Transverse colon (tissue), 4 donors: ENCODE measurements around the gene DMXL1. TPM values are rescaled to one million over a fixed set of nuclear protein-coding genes. Genes with fewer than 3 reads are reported as not detected.

Experiments
- DNase-seq: peaks from one replicate; pipeline ENCODE4 v3.0.0-alpha.2; 2019
- H3K27ac ChIP-seq, 4 donors: fragments of 200-600 bp; sonication (generic); 2 replicates each; pipeline ENCODE4 v1.5.1; 2016 to 2018; ENCODE audit warnings: inconsistent platforms in 4 of 4
- H3K27me3 ChIP-seq: fragments of 200-600 bp; sonication (generic); 2 replicates; pipeline ENCODE4 v1.5.1; 2017; ENCODE audit warnings: inconsistent platforms
- H3K36me3 ChIP-seq, 4 donors: fragments of 200-600 bp; sonication (generic); 2 replicates each; pipeline ENCODE4 v1.5.1; 2017 to 2019; ENCODE audit warnings: inconsistent platforms in 4 of 4
- H3K4me1 ChIP-seq, 4 donors: fragments of 200-600 bp; sonication (generic); 2 replicates each; pipeline ENCODE4 v1.5.1; 2017 to 2020; ENCODE audit warnings: inconsistent platforms in 4 of 4
- H3K4me3 ChIP-seq, 4 donors: fragments of 200-600 bp; sonication (generic); 1 replicate in 1 of 4; 2 replicates in 3 of 4; pipeline versions ENCODE4 v1.5.1 to v1.6.1; 2017 to 2019; ENCODE audit warnings: inconsistent platforms in 4 of 4
- H3K9me3 ChIP-seq, 2 donors: fragments of 200-600 bp; sonication (generic); 2 replicates each; pipeline ENCODE4 v1.5.1; 2017 to 2019; ENCODE audit warnings: inconsistent platforms in 2 of 2
- EP300 ChIP-seq: sonication (generic); formaldehyde crosslinking; IDR thresholded peaks from one replicate; pipeline ENCODE4 v1.6.1; 2017; ENCODE audit warnings: antibody characterized with exemption, low read depth
- POLR2A ChIP-seq: fragments of 450-650 bp; IDR thresholded peaks from one replicate; pipeline ENCODE4 v1.6.1; 2016; ENCODE audit warnings: antibody characterized with exemption, mild to moderate bottlenecking, moderate library complexity
- POLR2AphosphoS5 ChIP-seq, 3 donors: sonication (generic); formaldehyde crosslinking; IDR thresholded peaks; one replicate each; pipeline ENCODE4 v1.6.1; 2016; ENCODE audit warnings: antibody characterized with exemption in 3 of 3
- WGBS, 2 donors: methylation state at CpG; one replicate each; pipeline ENCODE4 v1.1.5; 2018; ENCODE audit warnings: low coverage in 1 of 2; 5-methylcytosine and 5-hydroxymethylcytosine counted together
- in situ Hi-C, 4 donors: fragments of 200-750 bp; cut with MboI; loops; one replicate each; pipeline versions ENCODE4 v1.15.0 to v1.15.1; 2017; ENCODE audit warnings: low sequenced_read_pairs in 3 of 4, low pct_ligation_motif_present in 1 of 4, low pct_unique_long_range_greater_than_20kb in 1 of 4
- intact Hi-C: fragments of 100-400 bp; cut with DNase I; formaldehyde crosslinking; loops from one replicate; pipeline ENCODE4 v1.15.1; 2023; ENCODE audit warnings: low total_unique reads
- total RNA-seq, 4 donors: library from RNA; depleted of rRNA; stranded (reverse); fragments of >200 nt; gene quantifications; one replicate each; pipeline ENCODE4 v1.1.0, GENCODE V29; 2016
- TF ChIP-seq, protein P1 (sequence below), 5 experiments: fragments of 200-600 bp in 3 of 5; fragments of 450-650 bp in 2 of 5; sonication (generic) in 3 of 5; IDR thresholded peaks; 1 replicate in 2 of 5; 2 replicates in 3 of 5; pipeline ENCODE4 v1.5.1; 2016 to 2017; ENCODE audit warnings: antibody characterized with exemption in 5 of 5, inconsistent platforms in 3 of 5, mild to moderate bottlenecking in 2 of 5, moderate library complexity in 1 of 5

The DMXL1 gene
- total RNA-seq, 4 donors from 2014 or later, result 44.6 to 84.8 (median 58.2) TPM

DNA sequence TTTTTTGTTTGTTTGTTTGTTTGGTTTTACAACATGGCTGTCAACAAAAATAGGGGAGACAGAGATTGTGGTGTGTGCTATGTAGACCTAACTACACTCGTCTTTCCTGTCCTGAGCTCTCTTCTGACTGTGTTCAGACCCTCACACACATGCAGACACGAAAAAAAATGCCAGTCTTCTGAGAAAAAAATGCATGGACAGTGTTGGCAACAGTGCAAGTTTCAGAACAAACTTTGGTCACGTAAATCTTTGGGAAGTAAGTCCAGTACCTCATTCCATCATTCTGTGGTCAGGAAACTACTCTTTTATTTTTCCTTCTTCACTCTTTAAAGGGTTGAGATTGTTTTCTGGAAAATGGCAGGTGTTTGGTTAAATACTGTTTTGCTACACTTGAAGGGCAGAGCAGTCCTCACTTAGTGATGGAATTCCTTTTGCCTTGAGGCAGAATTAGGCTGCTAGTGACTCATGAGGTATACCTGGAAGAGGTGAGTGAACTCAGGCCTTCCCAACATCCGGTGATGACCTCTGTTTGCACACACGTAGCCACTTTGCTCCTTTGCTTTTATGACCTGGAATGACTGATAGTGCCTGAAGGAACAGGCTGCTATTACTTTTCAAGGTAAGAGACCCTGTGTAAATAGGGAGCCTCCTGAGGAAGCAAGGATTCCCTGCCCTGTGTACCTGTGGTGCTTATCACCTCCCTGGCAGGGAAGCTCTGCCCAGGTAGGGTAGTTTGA, 203.3 kb downstream of the DMXL1 start:
- intact Hi-C loops (loop anchor here (10.0 kb wide), 2 partner anchors 51 to 141 kb away; no protein-coding TSS in a partner anchor), in situ Hi-C loops (loop anchor here in 2 of 4 donors (25.0 kb wide), 2 partner anchors 138 to 287 kb away; partner anchors contain the start of gene DTWD2 (in 1 of the 2))
- no peak overlapping the region for H3K4me3 ChIP-seq
- 49 to 88% methylated on average over 3 to 5 of the region's 5 CpGs for WGBS, 2 donors
- DNase-seq, result peak; percentile 42
- H3K27ac ChIP-seq, result peak overlapping the region; percentile 49 to 75 (median 61)
- H3K9me3 ChIP-seq, result no peaks in the 10 kb centered on the region
- TF ChIP-seq POLR2AphosphoS5 (IDR thresholded peaks at IDR 0.05) (peak in 1 of 3 donors; percentile 8), POLR2A (no peak)
- H3K4me1 ChIP-seq, result peaks cover 6 to 37% (median 25%) of the 10 kb centered on the region in 4 donors
- no peaks in the 10 kb centered on the region for H3K36me3 ChIP-seq
- no peaks in the 10 kb centered on the region for H3K27me3 ChIP-seq

GRCh38 chr5:119274767-119275130, 203.9 kb downstream of the DMXL1 start:
- TF ChIP-seq, protein P1, sequence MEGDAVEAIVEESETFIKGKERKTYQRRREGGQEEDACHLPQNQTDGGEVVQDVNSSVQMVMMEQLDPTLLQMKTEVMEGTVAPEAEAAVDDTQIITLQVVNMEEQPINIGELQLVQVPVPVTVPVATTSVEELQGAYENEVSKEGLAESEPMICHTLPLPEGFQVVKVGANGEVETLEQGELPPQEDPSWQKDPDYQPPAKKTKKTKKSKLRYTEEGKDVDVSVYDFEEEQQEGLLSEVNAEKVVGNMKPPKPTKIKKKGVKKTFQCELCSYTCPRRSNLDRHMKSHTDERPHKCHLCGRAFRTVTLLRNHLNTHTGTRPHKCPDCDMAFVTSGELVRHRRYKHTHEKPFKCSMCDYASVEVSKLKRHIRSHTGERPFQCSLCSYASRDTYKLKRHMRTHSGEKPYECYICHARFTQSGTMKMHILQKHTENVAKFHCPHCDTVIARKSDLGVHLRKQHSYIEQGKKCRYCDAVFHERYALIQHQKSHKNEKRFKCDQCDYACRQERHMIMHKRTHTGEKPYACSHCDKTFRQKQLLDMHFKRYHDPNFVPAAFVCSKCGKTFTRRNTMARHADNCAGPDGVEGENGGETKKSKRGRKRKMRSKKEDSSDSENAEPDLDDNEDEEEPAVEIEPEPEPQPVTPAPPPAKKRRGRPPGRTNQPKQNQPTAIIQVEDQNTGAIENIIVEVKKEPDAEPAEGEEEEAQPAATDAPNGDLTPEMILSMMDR (IDR thresholded peaks at IDR 0.05), result no peak
- TF ChIP-seq POLR2AphosphoS5 (IDR thresholded peaks at IDR 0.05) (no peak), POLR2A (no peak), EP300 (no peak)
- Histone ChIP-seq H3K27ac (peak overlapping the region; percentile 49 to 75 (median 61)), H3K4me1 (peaks cover 4 to 33% (median 23%) of the 10 kb centered on the region in 4 donors), H3K9me3 (no peaks in the 10 kb centered on the region), H3K27me3 (no peaks in the 10 kb centered on the region), H3K4me3 (no peak overlapping the region), H3K36me3 (no peaks in the 10 kb centered on the region)
- intact Hi-C loops (loop anchor here (10.0 kb wide), 2 partner anchors 50 to 140 kb away; no protein-coding TSS in a partner anchor), in situ Hi-C loops (loop anchor here in 2 of 4 donors (25.0 kb wide), 2 partner anchors 138 to 287 kb away; partner anchors contain the start of gene DTWD2 (in 1 of the 2))
- DNase-seq, result no peak

DNA sequence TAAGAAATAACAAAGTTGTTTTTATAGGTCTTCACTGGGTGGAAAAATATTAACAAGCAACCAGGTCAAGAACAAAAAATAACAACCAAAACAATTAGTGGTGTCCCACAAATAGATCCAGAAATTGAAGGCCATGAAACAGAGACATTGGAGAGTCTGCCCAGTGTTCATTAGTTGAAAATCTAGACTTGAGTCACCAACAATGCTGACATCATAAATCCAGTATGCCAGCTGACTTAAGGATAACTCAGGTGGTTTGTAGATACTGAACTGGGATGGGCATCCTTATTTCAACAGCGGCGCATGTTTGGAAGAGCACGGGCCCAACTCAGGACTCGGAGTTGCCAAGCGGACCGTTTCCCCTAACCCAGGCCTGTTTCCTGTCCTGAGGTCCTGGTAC, 204.3 kb downstream of the DMXL1 start:
- Histone ChIP-seq H3K36me3 (no peaks in the 10 kb centered on the region), H3K4me1 (peaks cover 3 to 32% (median 21%) of the 10 kb centered on the region in 4 donors), H3K27ac (peak overlapping the region; percentile 49 to 75 (median 61)), H3K27me3 (no peaks in the 10 kb centered on the region), H3K9me3 (no peaks in the 10 kb centered on the region), H3K4me3 (no peak overlapping the region)
- no peak for TF ChIP-seq EP300
- DNase-seq, result no peak
- 74 to 89% methylated on average over 3 to 6 of the region's 6 CpGs for WGBS, 2 donors
- in situ Hi-C loops, result no loop called here
- intact Hi-C loops, result loop anchor here (10.0 kb wide), 2 partner anchors 50 to 140 kb away; no protein-coding TSS in a partner anchor

DNA sequence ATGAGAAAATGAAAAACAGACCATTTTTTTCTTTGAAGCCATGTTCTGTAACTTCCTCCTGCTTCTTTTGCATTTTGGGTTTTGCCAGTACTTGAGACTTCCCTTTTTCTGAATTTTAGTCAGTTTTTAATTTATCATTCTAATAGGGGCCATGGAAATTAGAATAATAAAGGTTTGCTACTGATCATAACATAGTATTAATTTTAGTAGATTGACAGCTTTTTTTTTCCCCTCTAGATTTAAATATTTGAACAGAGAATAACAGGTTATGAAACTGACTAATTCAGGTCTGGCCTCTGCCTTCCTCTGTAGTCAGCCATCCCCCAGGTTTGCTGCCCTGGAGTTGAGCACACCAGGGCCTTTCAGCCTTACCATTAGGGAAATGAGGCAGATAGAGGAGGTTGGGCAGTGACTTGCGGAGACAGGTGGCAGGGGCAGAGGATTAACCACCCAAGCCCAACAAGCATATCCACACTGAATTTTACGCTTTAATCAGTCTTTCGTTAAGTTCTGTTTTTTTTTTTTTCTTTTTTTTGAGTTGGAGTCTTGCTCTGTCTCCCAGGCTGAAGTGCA, 204.8 kb downstream of the DMXL1 start:
- intact Hi-C loops, result loop anchor here (10.0 kb wide), 2 partner anchors 49 to 139 kb away; no protein-coding TSS in a partner anchor
- H3K27ac ChIP-seq, result peak overlapping the region; percentile 49 to 75 (median 61)
- in situ Hi-C loops, result no loop called here
- TF ChIP-seq, protein P1 (IDR thresholded peaks at IDR 0.05), result no peak
- no peak for TF ChIP-seq POLR2A
- no peak for TF ChIP-seq POLR2AphosphoS5 (IDR thresholded peaks at IDR 0.05)
- TF ChIP-seq EP300, result no peak
- no peaks in the 10 kb centered on the region for H3K27me3 ChIP-seq
- DNase-seq, result peak; percentile 49
- H3K9me3 ChIP-seq, result no peaks in the 10 kb centered on the region
- H3K4me1 ChIP-seq, result peaks cover 3 to 32% (median 20%) of the 10 kb centered on the region in 4 donors
- no peak overlapping the region for H3K4me3 ChIP-seq
- WGBS, 2 donors, result 70 to 93% methylated on average over 3 of the region's 3 CpGs
- no peaks in the 10 kb centered on the region for H3K36me3 ChIP-seq

DNA sequence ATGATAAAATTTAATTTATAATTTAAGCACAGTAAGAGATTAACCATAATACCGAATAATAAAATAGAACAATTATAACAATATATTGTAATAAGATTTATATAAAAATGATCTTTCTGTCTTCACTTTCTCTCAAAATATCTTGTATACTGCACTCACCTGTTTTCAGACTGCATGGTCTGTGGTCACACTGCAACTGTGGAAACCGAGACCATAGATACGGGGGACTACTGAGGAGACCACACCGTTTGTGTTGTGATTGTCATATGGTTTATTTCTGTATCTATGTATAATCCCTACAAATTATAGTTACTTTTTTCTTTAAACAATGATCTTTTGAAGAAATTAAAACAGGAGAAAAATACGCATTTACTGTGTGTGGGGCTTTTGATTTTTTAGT, 206.1 kb downstream of the DMXL1 start:
- 85 to 89% methylated on average over 5 of the region's 5 CpGs for WGBS, 2 donors
- no peaks in the 10 kb centered on the region for H3K9me3 ChIP-seq
- H3K27me3 ChIP-seq, result no peaks in the 10 kb centered on the region
- no peak for TF ChIP-seq EP300
- no peak for TF ChIP-seq POLR2A
- TF ChIP-seq, protein P1 (IDR thresholded peaks at IDR 0.05), result no peak
- TF ChIP-seq POLR2AphosphoS5 (IDR thresholded peaks at IDR 0.05), result no peak
- peaks cover 3 to 32% (median 17%) of the 10 kb centered on the region in 4 donors for H3K4me1 ChIP-seq
- H3K27ac ChIP-seq, result no peak overlapping the region
- intact Hi-C loops (loop anchor here (10.0 kb wide), 2 partner anchors 48 to 138 kb away; no protein-coding TSS in a partner anchor), in situ Hi-C loops (no loop called here)
- no peak for DNase-seq
- H3K36me3 ChIP-seq, result no peaks in the 10 kb centered on the region
- H3K4me3 ChIP-seq, result no peak overlapping the region
